Amniotic stem cell (primary cell): ENCODE data around the gene ZNF444.
A peak's percentile ranks its signal among the peaks of the same experiment; 100 is the strongest.

ENCODE experiments used
- DNase-seq: peaks from one replicate; lab custom pipeline; 2025; lab: John Stamatoyannopoulos, UW

ZNF444 gene

DNA sequence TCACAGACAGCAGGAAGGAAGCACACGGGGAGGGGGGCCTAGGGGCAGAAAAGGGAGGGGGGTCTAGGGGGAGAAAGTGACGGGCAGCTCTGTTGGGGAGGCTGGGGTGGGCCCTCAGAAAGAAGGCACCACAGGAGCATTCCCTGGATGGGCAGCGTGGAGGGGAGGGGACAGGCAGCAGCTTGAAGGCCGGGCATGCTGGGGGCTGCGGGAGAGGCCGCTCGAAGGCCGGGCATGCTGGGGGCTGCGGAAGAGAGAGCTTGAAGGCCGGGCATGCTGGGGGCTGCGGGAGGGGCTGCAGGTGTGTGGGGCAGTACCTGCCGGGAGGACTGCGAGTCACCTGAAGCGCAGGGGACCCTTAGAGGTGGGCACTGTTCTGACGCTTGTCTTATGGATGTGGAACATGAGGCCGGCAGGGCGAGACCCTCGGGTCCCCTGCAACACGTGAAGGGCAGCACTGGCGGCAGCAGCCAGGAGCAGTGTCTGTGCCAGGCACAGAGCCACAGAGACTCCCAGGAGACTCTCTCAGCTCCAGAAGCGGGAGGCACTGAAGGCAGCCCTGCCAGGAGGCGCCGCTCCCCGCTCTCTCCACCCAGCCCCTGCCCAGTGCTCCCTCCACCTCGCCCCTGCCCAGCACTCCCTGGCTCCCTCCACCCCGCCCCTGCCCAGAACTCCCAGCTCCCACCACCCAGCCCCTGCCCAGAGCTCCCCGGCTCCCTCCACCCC is 33.3 kb upstream of the ZNF444 start:
- no peak for DNase-seq

DNA sequence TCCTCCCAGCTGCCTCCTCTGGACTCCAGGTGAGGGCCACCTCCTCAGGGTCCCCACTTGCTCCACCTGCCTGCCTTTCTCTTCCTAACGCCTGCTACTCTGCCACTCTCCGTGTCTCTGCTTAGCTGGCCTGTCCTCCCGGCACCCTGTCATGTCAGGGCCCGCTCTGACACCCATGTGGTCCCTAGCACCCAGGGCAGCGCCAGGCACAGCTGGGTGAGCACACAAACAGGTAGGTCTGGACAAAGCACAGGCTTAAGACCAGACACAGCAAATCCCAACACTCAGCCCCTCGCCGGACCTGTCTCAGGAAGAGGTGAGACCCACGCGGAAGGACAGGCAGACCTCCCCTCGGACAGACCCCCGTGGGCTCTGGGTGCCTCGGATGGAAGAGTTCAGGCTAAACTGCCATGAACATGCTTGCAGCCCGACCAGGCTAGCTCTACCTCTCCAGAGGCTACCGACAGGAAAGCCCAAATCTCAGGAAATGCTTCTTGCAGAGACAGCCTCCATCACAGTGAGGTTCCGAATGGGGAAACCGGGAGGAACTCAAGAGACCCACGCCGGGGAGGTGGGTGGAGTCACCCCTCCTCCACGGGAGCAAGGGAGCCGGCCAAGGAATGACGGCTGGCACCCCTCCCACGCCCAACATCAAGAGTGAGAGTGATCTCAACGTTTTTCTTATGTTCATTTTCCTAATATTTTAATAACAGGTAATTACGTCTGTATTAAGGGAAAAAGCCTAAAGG is 32.5 kb upstream of the ZNF444 start:
- no peak for DNase-seq

DNA sequence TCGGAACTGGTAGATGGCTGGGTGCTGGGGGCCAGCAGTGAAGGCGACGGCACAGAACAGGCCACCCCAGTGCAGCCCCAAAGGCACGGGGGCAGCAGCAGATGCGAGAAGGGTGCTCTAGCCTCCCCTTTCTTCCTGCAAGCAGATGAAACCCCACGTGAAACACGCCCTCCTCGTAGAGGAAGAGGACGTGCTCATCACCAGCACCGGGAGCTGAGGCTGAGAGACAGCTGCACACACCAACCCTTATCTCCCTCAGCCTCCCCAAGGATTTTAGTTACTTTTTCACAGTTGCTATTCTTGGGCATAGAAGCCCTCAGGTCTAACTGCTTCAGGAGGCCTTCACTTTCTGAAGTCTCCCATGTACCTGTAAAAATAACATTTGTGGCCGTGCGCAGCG is 31.9 kb upstream of the ZNF444 start:
- DNase-seq, result no peak

DNA sequence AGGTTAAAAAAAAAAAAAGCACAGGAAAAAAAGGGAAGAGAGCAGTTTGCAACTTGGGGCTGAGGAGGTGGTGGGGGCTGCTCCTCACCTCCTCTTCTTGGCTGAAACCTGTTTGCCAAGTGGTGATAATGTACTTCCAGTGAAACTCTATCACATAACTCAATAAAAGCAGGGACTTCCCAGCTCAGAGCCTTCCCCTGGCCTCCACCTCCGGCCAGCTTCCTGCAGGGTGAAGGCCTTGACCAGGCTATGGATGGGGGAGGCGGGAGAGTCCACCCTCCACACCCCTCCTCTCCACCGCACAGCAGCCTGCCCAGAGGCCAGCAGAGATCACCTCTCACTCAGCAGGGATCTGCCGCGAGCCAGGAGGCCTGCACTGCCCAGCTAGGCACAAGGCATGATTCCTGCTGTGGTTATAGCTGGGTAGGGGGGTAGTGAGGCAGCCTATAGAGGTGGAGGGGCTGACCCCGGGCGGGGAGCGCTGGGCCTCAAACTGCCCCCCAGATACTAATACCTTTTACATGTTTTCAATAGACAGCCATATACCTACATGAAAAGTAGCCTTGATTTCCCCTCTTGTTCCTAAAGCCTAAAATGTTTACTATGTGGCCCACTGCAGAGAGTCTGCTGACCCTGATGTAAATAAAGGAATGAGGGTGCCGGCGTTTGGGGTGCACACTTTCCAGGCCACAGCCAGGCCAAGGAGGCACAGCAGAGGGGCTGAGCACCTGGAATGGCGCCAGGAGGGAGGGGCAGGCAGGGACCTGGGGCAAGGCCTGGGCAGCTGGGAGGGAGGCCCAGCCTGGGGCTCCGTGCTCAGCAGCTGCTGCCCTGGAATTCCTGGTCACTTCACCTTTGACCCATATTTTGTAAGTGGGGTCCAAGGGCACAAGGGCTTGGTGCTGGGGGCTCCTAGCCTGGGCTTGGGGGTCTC is 30.3 kb upstream of the ZNF444 start:
- DNase-seq, result no peak

DNA sequence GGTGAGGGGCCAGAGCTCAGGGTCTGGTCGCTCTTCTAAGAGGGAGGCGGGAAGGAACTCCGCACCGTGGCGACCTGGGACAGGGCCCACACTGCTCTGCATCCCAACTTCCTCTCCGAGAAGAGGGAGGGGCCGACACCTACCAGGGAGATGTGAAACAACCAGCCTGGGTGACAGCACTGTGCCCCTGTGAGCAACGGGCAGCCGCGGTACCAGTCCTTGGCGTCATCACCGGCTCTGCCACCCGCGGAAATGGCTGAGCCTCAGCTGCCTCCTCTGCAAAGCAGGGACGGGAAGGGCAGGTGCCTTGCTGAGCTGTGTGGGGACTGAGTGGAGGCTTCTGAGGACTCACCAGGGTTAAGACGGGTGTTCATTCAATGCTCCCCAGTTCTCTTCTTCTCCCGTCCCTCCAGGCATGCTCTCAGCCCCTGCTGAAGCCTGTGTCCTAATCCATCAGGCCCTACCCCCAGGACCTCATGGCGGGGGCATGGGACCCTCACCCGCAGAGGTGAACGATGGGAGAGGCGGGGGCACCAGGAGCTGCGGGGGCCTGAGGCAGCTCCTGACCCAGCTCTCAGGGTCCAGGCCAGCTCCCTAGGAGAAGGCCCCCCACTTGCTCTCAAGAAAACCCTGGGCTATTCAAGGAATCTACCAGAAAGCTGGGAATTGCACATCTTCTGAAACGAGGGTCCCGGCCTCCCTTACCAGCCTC is 29.3 kb upstream of the ZNF444 start:
- DNase-seq, result no peak

DNA sequence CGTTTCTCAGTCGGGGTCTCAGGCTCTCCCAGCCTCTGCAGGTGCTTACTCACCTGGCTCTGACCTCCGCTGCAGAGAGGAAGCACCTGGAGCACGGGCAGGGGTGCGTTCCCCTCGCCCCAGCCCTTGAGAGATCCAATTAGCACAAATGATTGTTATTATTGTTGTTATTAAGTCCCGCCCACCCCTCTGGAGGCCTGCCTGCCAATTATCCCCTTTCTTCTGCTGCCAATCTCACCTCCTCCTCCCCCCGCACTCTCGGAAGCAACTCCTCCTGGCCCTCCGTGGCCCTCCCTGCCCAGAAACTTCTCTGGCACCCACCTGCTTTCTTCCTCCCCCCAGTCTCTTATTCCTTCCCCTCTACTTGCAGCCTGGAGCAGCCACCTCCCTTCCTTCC is 28.8 kb upstream of the ZNF444 start:
- DNase-seq, result no peak

DNA sequence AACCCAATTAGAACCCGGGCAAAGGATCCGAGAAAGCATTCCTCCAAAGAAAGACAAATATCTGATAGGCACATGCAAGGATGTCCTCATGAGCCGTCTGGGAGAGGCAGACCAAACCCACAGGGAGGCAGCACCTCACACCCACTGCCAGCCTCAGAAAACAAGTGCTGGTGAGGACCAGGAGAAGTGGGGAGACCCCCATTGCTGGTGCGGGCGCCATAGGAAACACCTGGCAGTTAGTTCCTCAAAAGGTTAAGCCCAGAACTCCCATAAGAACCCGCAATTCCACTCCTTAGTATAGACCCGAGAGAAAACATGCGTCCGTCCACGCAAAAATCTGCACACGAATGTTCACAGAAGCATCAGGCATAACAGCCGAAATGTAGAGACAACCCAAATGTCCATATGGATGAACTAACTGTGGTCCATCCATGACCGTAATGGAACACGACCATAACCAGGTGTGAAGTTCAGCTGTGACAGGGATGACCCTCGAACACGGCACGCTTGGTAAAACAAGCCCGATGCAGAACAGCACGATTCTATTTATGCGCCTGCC is 27.9 kb upstream of the ZNF444 start:
- no peak for DNase-seq

DNA sequence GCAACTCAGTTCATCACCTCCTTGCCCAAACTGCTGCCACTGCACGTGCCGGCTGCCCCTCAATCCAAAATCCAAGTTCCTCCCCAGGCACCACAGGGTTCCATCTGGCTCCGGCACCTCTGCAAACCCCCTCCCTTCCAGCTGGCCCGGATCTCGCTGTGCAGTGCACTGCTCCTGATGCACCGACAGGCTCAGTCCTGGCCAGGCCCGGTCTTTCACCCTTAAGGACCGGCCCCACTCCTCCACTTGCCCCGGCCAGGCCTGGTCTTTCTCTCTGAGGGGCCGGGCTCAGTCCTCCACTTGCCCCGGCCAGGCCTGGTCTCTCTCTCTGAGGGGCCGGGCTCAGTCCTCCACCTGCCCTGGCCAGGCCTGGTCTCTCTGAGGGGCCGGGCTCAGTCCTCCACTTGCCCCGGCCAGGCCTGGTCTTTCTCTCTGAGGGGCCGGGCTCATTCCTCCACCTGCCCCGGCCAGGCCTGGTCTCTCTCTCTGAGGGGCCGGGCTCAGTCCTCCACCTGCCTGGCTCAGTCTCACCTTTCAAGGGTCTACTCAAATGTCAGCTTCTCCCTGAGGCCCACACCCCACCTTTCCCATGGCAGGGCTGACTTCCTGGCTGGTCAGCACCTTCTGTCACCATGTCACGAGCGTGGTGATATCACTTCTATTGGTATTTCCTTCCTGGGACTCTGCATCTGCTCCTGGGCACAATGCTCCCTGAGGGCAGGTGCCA is 26.9 kb upstream of the ZNF444 start:
- DNase-seq, result no peak

DNA sequence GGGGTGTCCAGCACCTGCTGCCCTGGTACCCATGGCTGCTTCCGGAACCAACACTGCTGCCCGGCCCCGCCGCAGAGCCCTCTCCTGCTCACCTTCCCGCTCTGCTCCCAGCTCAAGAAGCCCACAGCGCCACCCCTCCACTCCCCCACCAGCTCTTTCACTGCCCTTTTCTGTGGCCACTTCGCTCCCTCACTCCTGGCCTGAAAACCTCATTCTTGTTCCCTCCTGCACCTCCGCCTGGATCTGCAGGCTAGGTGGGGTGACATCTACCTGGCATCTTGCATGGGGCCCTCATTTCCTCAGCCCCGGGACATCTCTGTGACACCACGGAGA is 26.3 kb upstream of the ZNF444 start:
- DNase-seq, result no peak

DNA sequence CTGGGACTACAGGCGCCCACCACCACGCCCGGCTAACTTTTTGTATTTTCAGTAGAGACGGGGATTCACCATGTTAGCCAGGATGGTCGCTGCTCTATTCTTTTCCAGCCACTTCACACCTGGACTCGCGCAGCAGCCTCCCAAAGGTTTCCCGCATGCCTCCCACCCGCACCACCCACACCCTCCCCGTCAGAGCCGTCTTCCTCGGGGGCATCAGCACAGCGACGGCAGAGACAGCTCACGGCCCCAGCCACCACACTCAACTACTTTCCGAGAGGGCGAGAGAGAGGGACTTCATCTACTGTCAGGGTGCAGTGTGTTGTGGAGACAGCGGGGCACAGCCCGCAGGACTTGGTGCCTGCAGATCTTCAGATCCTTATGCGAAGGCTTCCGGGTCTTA is 25.6 kb upstream of the ZNF444 start:
- no peak for DNase-seq

DNA sequence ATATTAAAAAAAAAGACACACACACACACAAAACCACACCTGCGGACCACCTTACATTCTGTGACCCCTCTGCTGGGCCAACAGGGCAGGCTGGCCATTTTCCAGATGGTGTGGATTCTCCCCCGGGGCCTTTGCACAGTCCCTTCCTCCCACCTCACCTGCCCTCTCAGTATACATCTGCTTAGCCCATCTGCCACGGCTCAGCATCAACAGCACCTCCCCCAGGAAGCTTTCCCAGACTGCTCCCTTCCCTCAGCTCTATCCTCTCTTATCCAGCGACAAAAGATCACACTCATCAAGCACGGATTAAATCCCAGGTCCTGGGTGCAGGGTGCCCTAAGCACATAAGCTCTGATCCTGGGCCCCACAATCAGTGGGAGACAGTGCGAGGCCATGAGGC is 24.5 kb upstream of the ZNF444 start:
- DNase-seq, result no peak

DNA sequence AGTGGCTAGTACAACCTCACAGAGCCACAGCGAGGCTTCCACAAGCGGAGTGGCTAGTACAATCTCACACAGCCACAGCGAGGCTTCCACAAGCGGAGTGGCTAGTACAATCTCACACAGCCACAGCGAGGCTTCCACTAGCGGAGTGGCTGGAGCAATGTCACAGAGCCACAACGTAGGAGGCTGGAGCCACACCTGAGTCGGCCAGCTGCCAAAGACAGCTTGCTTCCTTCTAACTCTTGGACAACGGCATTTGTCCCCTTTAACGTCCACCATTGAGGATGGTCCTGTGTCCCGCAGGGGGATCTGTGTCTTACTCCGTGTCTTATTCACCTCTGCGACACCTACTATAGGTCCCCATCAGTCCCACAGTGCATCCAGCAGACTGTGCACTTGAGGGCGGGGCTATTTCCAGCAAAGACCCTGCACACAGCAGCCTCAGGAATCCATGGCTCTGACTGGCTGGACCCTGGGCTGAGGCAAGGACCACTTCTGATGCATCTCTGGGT is 23.7 kb upstream of the ZNF444 start:
- no peak for DNase-seq

DNA sequence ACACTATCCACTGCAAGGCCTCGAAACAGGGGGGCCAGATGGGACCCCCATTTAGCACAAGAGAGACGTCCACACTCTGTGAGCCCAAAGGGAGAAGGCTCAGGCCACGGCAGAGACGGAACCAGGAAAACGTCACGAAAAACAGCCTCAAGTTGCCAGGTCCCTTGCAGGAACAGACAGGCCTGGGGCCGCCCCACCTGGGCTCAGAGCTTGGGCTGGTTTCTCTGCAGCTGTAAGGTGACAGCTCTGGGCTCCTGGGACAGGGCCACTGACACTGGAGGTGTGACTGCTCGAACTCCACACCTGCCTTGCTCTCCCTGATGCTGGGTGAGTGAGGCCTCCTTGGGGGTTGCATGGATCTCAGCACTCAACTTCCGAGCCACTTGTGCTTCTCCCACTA is 23.2 kb upstream of the ZNF444 start:
- no peak for DNase-seq

DNA sequence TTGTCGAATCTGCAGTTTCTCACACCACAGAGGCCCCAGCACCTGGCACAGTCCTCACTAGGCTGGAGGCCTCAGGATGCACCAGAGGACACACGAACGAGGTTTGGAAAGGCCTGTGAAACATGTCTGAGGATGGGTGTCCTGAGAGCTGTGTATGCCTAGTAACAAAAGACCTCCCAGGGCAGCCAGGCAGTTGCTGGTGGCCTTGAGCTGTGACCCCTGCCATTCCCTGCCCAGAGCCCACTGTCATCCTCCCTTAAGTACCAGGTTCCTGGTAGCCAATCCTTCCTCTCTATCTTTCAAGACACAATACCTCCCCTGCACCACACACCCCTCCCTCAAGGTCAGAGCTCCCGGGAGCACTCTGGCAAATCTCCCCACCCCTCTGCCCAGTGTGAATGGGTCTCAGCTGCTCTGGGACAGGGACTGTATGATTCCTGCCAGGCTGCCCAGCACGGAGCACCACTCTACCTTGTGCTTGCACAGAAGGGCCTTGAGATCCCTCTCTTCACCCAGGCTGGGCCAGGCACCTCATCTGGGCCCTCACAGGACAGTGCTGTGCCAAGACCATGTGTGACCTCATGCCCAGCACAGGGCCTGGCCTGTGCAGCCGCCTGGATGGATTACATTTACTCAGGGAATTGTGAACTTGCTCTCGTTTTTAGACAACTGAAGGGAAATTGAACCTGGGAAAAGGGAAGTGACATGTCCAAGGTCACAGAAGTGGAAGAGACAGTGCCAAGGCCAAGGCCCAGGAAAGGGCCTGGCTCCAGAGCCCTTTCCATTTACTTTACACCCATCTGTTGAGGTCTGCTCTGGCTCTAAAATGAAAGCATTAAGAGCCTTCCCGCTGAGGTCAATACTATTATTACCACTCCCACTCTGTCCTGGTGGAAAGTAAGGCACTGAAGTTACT is 22.2 kb upstream of the ZNF444 start:
- DNase-seq, result no peak

DNA sequence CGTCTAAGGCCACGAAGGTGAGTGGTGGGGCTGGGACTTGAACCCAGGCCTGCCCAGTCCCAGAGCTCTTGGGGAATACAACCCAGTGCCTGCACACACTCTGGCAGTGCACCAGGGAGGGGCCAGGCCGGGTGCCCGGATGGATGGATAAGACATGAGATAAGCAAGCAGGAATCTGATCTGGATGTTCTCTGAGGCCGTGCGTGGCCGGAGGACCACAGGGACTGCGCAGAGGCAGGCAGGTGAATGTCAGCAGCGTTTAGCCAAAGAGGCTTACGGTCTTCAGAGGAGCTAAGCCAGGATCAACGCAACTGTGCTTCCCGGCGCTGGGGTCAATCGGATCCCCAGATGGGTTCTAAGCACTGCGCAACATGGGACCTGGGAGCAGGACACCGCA is 21.5 kb upstream of the ZNF444 start:
- no peak for DNase-seq

DNA sequence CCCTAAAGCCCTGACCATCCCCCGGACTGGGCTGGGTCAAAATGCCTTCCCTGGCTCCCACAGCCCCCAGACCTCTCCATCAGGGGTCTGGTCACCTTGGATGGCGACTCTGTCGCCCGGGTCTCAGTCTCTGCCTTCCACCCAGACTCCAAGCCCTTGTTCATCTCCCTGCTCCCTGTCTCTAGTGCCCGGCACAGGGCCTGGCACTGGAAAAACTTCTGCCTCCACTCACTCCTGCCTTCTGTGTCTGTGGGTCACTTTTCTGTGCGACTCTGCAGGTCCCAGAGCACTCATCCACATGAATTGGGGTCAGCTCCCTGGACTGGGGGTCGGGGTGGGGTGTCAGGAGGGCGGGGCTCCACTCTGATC is 21.1 kb upstream of the ZNF444 start:
- DNase-seq, result no peak

DNA sequence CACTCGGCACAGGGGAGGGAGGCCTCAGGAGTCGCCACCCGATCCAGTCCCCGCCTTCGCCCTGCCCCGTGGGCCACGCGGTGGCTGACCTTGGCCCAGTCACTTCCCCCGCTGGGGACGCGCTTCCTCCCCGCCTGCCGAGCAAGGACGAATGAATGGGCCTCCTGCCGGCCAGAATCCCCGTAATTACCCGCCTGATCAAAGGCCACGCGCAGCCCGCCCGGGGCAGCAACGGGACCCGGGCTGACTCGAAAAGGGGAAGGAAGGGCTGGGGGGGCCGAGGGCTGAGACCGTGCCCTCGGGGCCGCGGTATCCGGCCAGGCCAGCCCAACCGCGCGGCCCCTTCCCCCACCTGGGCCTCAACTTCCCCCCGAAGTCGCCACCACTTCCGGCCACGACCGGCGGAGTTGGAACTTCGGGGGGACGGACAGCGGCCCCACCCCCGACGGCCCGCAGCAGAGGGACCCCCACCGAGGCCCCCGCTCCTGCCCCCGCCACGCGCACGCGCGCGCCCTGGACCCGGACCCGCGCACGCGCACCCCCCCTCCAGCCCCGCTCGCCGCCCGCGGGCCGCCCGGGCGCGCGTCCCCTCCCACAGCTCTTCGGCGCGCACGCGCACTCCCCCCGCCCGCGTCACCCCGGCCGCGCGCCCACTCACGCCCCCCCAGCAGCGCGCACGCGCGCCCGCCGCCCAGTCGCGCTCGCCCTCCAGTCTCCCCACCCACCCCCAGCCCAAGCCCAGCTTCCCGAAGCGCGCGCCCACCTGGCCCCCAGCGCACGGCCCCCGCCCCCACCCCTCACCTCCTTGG is 20.5 kb upstream of the ZNF444 start:
- peak; percentile 76 for DNase-seq

DNA sequence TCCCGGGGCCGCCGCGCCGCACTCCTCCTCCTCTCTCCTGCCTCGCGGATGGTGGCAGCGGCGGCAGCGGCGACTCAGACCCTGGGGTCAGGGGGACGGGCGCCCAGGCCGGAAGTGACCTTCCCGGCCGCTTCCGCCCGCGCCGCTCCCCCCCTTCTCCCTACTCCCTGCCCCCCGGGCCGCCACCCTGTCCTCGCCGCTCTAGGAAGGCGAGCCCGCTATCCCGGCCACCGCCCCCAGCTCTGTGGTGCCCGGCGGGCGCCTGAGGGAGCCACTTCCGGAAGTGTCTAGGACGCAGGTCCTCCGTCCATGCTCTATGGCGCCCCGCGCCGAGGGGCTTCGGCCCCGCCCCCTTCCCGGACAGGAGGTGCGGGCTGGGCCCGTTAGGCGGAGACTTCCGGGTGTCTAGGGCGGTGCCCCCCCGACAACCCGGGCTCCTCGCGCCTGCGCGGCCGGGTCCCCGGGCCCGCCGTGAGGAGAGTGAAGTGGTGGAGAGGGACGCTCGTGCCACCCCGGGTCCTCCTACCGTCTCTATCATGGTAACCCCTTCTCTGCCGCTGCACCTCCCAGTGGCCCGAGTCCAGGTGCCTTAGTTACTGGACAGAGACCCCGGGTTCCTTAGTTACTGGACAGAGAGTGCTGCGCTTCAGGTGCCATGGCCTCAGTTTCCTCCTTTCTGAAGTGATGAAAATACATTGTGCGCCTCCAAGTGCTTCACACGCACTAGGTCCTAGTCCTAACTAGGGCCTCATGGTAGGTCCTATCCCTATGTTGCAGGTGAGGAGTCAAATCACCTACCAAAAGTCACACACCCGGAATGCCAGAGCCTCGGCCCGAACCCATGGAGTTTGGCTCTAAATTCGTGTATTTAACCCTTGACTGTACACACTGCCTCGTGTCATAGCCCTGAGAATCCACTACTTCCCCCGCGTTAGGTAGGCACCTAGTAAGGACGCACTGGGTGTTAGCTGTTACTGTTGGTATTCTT is 19.6 kb upstream of the ZNF444 start, which contains the start of gene ZNF787:
ZNF787 (minus strand) TSS at position 116 of the 988 bp plus-strand sequence. CDS start 18,078 bp downstream, outside the sequence.
- peak; percentile 92 for DNase-seq
